Measurements from ENCODE around the gene FOXP1.

The FOXP1 gene

DNA sequence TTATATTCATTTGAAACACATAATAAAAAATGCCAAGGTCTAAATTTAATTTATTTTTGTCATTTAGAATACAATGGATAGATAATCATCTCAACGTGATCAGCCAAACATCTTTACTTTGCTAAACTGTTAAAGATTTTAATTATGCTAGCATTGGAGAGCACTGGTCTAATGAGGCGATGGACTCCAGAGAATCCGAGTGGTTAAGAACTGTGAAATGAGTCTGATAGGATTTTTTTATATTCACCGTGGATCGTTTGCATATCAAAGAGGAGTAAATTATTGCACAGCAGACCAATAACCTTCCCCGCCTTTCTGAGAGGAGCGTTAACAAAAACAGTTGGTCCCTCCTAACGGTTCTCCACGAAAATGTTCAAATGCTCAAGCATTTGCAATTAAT lies 540.8 kb downstream of the FOXP1 start:
- TF ChIP-seq, protein P1, sequence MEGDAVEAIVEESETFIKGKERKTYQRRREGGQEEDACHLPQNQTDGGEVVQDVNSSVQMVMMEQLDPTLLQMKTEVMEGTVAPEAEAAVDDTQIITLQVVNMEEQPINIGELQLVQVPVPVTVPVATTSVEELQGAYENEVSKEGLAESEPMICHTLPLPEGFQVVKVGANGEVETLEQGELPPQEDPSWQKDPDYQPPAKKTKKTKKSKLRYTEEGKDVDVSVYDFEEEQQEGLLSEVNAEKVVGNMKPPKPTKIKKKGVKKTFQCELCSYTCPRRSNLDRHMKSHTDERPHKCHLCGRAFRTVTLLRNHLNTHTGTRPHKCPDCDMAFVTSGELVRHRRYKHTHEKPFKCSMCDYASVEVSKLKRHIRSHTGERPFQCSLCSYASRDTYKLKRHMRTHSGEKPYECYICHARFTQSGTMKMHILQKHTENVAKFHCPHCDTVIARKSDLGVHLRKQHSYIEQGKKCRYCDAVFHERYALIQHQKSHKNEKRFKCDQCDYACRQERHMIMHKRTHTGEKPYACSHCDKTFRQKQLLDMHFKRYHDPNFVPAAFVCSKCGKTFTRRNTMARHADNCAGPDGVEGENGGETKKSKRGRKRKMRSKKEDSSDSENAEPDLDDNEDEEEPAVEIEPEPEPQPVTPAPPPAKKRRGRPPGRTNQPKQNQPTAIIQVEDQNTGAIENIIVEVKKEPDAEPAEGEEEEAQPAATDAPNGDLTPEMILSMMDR (IDR thresholded peaks at IDR 0.05; ENCODE audit: low read depth, low read length) = no peak
- no peak overlapping the region for H3K4me3 ChIP-seq (ENCODE audit: low read depth, low read length)
- no peak for DNase-seq (ENCODE audit: low read depth, low spot score)
- in situ Hi-C loops (cut with HindIII; ENCODE audit: low sequenced_read_pairs) = no loop called here

DNA sequence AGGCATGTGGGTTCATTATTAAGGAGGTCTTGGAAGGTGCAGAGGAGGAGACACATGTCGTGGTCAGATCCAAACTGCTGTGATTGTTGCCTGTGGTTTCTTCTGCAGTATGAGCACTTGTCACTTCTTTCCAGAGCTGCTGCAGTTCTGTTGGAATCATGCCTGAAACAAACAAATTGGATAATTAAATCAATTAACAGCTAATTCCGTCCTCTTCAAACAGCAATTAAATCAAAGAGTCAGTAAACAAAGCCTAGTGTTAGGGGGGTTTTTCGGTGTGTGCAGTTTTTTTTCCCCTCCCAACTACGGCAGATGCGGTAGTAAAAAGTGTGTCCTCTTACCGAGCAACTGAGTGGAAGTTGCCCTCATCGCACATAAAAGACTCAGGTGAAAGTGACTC lies 542.2 kb downstream of the FOXP1 start:
- TF ChIP-seq, protein P1 (IDR thresholded peaks at IDR 0.05; ENCODE audit: low read depth, low read length) = no peak
- H3K4me3 ChIP-seq (ENCODE audit: low read depth, low read length) = no peak overlapping the region
- DNase-seq (ENCODE audit: low read depth, low spot score) = no peak
- in situ Hi-C loops (cut with HindIII; ENCODE audit: low sequenced_read_pairs) = no loop called here

DNA sequence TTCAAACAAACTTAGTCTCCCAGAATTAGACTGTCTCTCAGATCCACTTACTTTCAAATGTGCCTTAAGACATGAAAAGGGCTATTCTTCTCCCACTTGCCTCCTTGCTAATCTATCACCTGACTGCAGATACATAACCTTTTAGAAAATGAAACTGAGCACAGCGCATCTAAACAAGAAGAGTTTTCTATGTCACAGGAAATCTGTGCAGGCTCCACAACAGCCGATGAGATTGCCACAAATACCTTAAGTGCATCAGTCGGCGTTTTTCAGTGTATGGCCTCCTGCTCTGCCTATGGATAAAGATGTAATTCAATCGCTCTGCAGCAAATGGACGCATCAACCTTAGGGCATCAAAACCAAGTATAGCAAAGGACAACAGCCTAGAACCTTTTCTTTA lies 544.2 kb downstream of the FOXP1 start:
- TF ChIP-seq, protein P1 (IDR thresholded peaks at IDR 0.05; ENCODE audit: low read depth, low read length) = no peak
- H3K4me3 ChIP-seq (ENCODE audit: low read depth, low read length) = no peak overlapping the region
- DNase-seq (ENCODE audit: low read depth, low spot score) = no peak
- in situ Hi-C loops (cut with HindIII; ENCODE audit: low sequenced_read_pairs) = no loop called here

DNA sequence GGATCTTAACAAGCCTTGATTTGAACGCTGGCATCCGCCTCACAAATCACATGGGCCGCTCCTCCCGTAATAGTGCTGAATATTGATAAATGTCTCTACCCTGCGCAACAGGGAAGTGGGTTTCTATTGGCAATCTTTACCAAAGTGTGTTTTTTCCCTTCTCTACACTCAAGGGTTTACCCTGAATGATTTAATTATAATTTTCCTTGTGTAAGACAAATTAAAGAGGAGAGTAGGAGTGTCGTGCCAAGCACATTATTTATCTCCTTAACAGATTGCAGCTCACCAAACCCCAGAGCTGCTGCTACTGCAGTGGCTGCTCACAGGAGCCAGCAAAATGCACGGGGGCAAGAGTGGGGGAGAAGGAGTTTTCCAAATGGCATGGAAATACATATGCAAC lies 545.8 kb downstream of the FOXP1 start:
- TF ChIP-seq, protein P1 (IDR thresholded peaks at IDR 0.05; ENCODE audit: low read depth, low read length) = no peak
- in situ Hi-C loops (cut with HindIII; ENCODE audit: low sequenced_read_pairs) = no loop called here
- DNase-seq (ENCODE audit: low read depth, low spot score) = no peak
- no peak overlapping the region for H3K4me3 ChIP-seq (ENCODE audit: low read depth, low read length)

DNA sequence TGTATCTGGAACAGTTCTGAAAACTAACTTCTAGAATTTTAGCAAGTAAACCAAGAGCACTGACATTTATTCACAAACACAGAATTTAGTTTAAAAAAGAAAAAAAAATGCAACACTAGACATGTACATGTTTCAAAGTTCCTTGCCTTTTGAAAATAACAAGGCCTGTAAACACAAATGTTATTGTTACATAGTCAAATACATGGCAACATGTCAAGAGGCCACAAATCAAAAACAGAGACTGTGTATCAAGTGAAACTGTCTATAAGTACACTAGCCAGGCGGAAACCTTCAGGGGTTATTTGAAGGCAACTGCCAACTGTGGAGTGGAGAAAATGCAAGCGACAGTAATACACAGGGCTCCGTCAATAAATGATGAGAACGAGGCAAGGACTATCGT lies 547.6 kb downstream of the FOXP1 start:
- TF ChIP-seq, protein P1 (IDR thresholded peaks at IDR 0.05; ENCODE audit: low read depth, low read length) = no peak
- DNase-seq (ENCODE audit: low read depth, low spot score) = peak; percentile 22
- in situ Hi-C loops (cut with HindIII; ENCODE audit: low sequenced_read_pairs) = no loop called here
- H3K4me3 ChIP-seq (ENCODE audit: low read depth, low read length) = no peak overlapping the region

DNA sequence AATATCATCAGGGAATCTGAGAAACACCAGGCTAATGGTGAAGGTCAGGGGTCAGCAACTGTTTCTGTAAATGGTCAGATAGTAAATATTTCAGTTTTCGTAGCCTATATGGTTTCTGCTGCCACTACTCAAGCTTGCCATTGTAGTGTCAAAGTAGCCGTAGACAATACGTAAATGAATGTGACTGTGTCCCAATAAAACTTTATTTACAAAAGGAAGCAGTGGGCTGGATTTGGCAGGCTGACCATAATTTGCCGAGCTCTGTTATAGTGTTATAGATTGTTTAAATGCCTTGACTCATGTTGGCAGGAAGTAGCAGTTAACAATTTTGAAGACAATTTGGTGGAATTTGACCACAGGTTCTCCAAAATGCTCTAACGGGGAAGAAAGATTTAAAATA lies 548.2 kb downstream of the FOXP1 start:
- peak; percentile 85 for DNase-seq (ENCODE audit: low read depth, low spot score)
- TF ChIP-seq, protein P1 (IDR thresholded peaks at IDR 0.05; ENCODE audit: low read depth, low read length) = no peak

DNA sequence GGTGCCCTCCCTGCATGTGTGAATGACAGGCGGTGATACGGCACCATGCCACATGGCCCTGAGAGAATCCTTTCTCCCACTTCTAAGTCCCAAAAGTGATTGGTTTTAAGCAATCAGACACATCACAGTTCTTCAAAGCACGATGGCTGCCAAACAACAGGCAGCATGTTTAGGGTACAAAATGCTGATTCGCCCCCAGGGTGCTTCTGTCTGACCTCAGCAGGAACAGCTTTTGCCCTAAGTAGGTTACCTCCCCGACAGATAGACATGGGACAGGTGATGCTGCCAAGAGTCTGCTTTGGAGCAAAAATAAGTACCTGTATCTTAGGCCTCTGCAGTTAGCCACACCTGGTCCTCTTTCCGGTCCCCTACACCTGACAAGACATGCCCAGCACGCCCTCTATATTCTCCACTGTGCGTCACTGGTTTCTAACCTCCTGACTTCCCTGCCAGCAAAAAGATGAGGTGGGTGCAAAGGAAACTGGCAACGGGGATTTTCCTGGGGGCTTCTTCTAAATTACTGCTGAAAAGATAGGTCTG lies 549.8 kb downstream of the FOXP1 start:
- in situ Hi-C loops (cut with HindIII; ENCODE audit: low sequenced_read_pairs) = no loop called here
- no peak overlapping the region for H3K4me3 ChIP-seq (ENCODE audit: low read depth, low read length)
- no peak for DNase-seq (ENCODE audit: low read depth, low spot score)
- TF ChIP-seq, protein P1 (IDR thresholded peaks at IDR 0.05; ENCODE audit: low read depth, low read length) = no peak

More for the DNA sequence above, 548.2 kb downstream of the FOXP1 start:
- no peak overlapping the region for H3K4me3 ChIP-seq (ENCODE audit: low read depth, low read length)
- in situ Hi-C loops (cut with HindIII; ENCODE audit: low sequenced_read_pairs) = no loop called here

Measured in astrocyte of the spinal cord (primary cell).